ENCODE data around the gene FBXL16. TPM values are rescaled to one million over a fixed set of nuclear protein-coding genes. Genes with fewer than 3 reads are reported as not detected.

Gene FBXL16
- polyA plus RNA-seq, 1 donor (not counting 4 experiments of a cell fraction or from before 2014, with no cell fraction given): 0.81 TPM

DNA sequence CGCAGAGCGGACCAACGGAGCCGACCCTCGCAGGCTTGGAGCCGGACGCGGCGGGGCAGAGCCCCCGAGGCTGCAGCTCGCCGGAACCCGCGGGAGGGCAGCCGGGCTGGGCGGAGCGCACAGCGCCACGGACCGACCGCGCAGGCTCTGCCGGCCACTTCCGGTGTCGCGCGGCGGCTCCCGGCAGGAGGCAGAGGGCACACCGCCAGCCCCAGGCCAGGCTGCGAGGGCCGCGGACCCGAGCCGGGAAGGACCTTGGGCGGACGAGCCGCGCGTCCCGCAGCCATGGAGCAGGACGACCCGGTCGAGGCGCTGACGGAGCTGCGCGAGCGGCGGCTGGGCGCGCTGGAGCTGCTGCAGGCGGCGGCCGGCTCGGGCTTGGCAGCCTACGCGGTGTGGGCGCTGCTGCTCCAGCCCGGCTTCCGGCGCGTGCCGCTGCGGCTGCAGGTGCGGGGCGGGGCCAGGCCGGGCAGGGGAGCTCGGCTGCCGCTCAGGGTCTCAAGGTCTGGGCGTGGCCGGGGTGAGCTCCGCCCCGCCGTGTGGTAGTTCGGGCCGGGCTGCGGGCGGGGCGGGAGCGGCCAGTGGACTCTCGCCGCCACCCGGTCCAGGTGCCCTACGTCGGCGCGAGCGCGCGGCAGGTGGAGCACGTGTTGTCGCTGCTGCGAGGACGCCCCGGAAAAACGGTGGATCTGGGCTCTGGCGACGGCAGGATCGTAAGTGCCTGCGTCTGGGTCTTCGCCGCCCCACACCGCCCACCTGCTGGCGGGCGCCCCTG, 15.6 kb upstream of the FBXL16 start, which contains the start of gene ANTKMT:
TSS of gene ANTKMT (plus strand) at position 157 of the 775 bp plus-strand sequence. CDS start at position 286, 129 bp downstream.
- FAIRE-seq (no peak), DNase-seq (ENCODE audit: low read depth, low spot score) (no peak)
- Histone ChIP-seq H3K4me2 (ENCODE audit: control insufficient read depth, extremely low read depth, insufficient read depth, low read depth, low read length) (peak within 1 kb of the TSS; percentile 76), H3K4me3 (ENCODE audit: control insufficient read depth in 2 of 3, extremely low read depth in 1 of 3, insufficient read depth in 2 of 3, low read depth in 1 of 3, low read length in 3 of 3) (peak within 1 kb of the TSS; percentile 60 to 83 (median 81)), H3K79me2 (ENCODE audit: control insufficient read depth, insufficient read depth, low read length) (peaks cover 7% of the 10 kb centered on the region), H3K36me3 (ENCODE audit: control insufficient read depth in 2 of 2, extremely low read depth in 1 of 2, insufficient read depth in 2 of 2, low read length in 2 of 2) (peaks cover 0 to 1% of the 10 kb centered on the region in 2 experiments), H2AFZ (ENCODE audit: control insufficient read depth, low read length) (peak within 1 kb of the TSS; percentile 73), H3K9me3 (ENCODE audit: control insufficient read depth, low read depth, low read length) (no peaks in the 10 kb centered on the region), H3K4me1 (ENCODE audit: control insufficient read depth, extremely low read depth, insufficient read depth, low read length) (peaks cover 15% of the 10 kb centered on the region), H3K9ac (ENCODE audit: control insufficient read depth, extremely low read depth, insufficient read depth, low read length) (peak within 1 kb of the TSS; percentile 79), H3K27ac (ENCODE audit: control insufficient read depth, insufficient read depth, low read length) (peak within 1 kb of the TSS; percentile 66), H3K9me1 (ENCODE audit: control insufficient read depth, extremely low read depth, insufficient read depth, low read length) (peaks cover 2% of the 10 kb centered on the region), H3K27me3 (ENCODE audit: control insufficient read depth, extremely low read depth, insufficient read depth, low read length) (no peaks in the 10 kb centered on the region), H4K20me1 (ENCODE audit: control insufficient read depth, extremely low read depth, insufficient read depth, low read length) (peaks cover 5% of the 10 kb centered on the region)
- dilution Hi-C loops (cut with MboI; ENCODE audit: extremely low pct_ligation_motif_present, low sequenced_read_pairs): no loop called here
- TF ChIP-seq, protein P1, sequence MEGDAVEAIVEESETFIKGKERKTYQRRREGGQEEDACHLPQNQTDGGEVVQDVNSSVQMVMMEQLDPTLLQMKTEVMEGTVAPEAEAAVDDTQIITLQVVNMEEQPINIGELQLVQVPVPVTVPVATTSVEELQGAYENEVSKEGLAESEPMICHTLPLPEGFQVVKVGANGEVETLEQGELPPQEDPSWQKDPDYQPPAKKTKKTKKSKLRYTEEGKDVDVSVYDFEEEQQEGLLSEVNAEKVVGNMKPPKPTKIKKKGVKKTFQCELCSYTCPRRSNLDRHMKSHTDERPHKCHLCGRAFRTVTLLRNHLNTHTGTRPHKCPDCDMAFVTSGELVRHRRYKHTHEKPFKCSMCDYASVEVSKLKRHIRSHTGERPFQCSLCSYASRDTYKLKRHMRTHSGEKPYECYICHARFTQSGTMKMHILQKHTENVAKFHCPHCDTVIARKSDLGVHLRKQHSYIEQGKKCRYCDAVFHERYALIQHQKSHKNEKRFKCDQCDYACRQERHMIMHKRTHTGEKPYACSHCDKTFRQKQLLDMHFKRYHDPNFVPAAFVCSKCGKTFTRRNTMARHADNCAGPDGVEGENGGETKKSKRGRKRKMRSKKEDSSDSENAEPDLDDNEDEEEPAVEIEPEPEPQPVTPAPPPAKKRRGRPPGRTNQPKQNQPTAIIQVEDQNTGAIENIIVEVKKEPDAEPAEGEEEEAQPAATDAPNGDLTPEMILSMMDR (optimal IDR thresholded peaks at IDR 0.05 in 1 of 3, IDR thresholded peaks at IDR 0.05 in 1 of 3, conservative IDR thresholded peaks at IDR 0.05 in 1 of 3; ENCODE audit: extremely low read depth in 1 of 3, insufficient read depth in 2 of 3, low read length in 3 of 3): no peak
- no peak for TF ChIP-seq EZH2 (IDR thresholded peaks at IDR 0.05; ENCODE audit: low read length)

DNA sequence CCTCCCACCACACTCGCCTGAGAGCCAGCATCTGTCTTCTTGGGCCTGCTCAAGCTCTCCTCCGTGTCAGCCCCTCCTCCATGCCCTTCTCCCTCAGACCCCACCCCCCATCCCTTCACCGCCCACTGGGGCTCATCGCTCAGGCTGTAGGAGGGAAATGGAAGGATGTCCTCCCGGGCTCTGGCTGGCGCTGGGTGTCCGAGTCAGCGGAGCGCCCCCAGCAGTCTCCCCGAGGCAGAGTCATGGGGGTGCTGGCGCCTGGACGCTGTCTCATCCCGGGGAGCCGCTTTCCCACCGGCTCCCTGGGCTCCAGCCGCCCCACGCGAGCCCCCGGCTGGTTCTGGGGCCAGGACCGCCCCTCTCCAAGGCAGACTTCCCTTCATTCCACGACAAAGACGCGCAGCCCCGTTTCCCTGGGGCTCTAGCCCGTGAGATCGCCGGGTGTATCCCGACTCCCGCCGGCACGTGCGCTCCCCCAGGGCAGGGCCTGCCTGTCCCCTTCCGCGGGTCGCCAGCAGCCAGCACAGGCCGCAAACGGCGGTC, 14.9 kb upstream of the FBXL16 start:
- Histone ChIP-seq H3K36me3 (ENCODE audit: control insufficient read depth in 2 of 2, extremely low read depth in 1 of 2, insufficient read depth in 2 of 2, low read length in 2 of 2) (peaks cover 0 to 1% of the 10 kb centered on the region in 2 experiments), H3K9ac (ENCODE audit: control insufficient read depth, extremely low read depth, insufficient read depth, low read length) (peak overlapping the region; percentile 79), H4K20me1 (ENCODE audit: control insufficient read depth, extremely low read depth, insufficient read depth, low read length) (peaks cover 7% of the 10 kb centered on the region), H3K4me1 (ENCODE audit: control insufficient read depth, extremely low read depth, insufficient read depth, low read length) (peaks cover 19% of the 10 kb centered on the region), H3K79me2 (ENCODE audit: control insufficient read depth, insufficient read depth, low read length) (peaks cover 8% of the 10 kb centered on the region), H3K27ac (ENCODE audit: control insufficient read depth, insufficient read depth, low read length) (peak overlapping the region; percentile 66), H3K9me3 (ENCODE audit: control insufficient read depth, low read depth, low read length) (no peaks in the 10 kb centered on the region), H3K9me1 (ENCODE audit: control insufficient read depth, extremely low read depth, insufficient read depth, low read length) (peaks cover 2% of the 10 kb centered on the region), H3K4me3 (ENCODE audit: control insufficient read depth in 2 of 3, extremely low read depth in 1 of 3, insufficient read depth in 2 of 3, low read depth in 1 of 3, low read length in 3 of 3) (peak overlapping the region; percentile 60 to 83 (median 81)), H2AFZ (ENCODE audit: control insufficient read depth, low read length) (peak overlapping the region; percentile 40), H3K27me3 (ENCODE audit: control insufficient read depth, extremely low read depth, insufficient read depth, low read length) (no peaks in the 10 kb centered on the region), H3K4me2 (ENCODE audit: control insufficient read depth, extremely low read depth, insufficient read depth, low read depth, low read length) (peak overlapping the region; percentile 76)
- dilution Hi-C loops (cut with MboI; ENCODE audit: extremely low pct_ligation_motif_present, low sequenced_read_pairs): no loop called here
- TF ChIP-seq EZH2 (IDR thresholded peaks at IDR 0.05; ENCODE audit: low read length): no peak
- TF ChIP-seq, protein P1 (optimal IDR thresholded peaks at IDR 0.05 in 1 of 3, IDR thresholded peaks at IDR 0.05 in 1 of 3, conservative IDR thresholded peaks at IDR 0.05 in 1 of 3; ENCODE audit: extremely low read depth in 1 of 3, insufficient read depth in 2 of 3, low read length in 3 of 3): peak in 2 of 3 experiments; percentile 2 to 31
- no peak for FAIRE-seq
- DNase-seq (ENCODE audit: low read depth, low spot score): no peak

Measured in keratinocyte (primary cell).